ENCODE data around the gene TUBGCP6.

The TUBGCP6 gene

GRCh38 chr22:50262973-50263617 lies 18.3 kb upstream of the TUBGCP6 start:
- no peak for DNase-seq (ENCODE audit: low read depth, low spot score)

- no peak for DNase-seq (ENCODE audit: low read depth, low spot score)
These were observed 17.7 kb upstream of the TUBGCP6 start for GRCh38 chr22:50262460-50262911.

- no peak for DNase-seq (ENCODE audit: low read depth, low spot score)
These were observed 17.0 kb upstream of the TUBGCP6 start, which contains the start of gene MAPK12 for GRCh38 chr22:50261615-50262459. Gene MAPK12 (minus strand): TSS chr22:50261683. CDS start chr22:50261509, 174 bp downstream.

GRCh38 chr22:50260801-50261614 lies 16.2 kb upstream of the TUBGCP6 start:
- no peak for DNase-seq (ENCODE audit: low read depth, low spot score)

GRCh38 chr22:50260434-50260800 lies 15.6 kb upstream of the TUBGCP6 start:
- DNase-seq (ENCODE audit: low read depth, low spot score): no peak

- DNase-seq (ENCODE audit: low read depth, low spot score): no peak
These were observed 14.5 kb upstream of the TUBGCP6 start for GRCh38 chr22:50259302-50259701.

- DNase-seq (ENCODE audit: low read depth, low spot score): no peak
These were observed 13.8 kb upstream of the TUBGCP6 start for GRCh38 chr22:50258361-50259292.

- no peak for DNase-seq (ENCODE audit: low read depth, low spot score)
These were observed 12.9 kb upstream of the TUBGCP6 start for GRCh38 chr22:50257451-50258360.

GRCh38 chr22:50257041-50257440 lies 12.2 kb upstream of the TUBGCP6 start:
- no peak for DNase-seq (ENCODE audit: low read depth, low spot score)

GRCh38 chr22:50256258-50256862 lies 11.5 kb upstream of the TUBGCP6 start:
- DNase-seq (ENCODE audit: low read depth, low spot score): no peak

GRCh38 chr22:50255607-50256006 lies 10.8 kb upstream of the TUBGCP6 start:
- no peak for DNase-seq (ENCODE audit: low read depth, low spot score)

GRCh38 chr22:50255099-50255498 lies 10.3 kb upstream of the TUBGCP6 start:
- DNase-seq (ENCODE audit: low read depth, low spot score): no peak

GRCh38 chr22:50253941-50254340 lies 9.1 kb upstream of the TUBGCP6 start:
- DNase-seq (ENCODE audit: low read depth, low spot score): no peak

- no peak for DNase-seq (ENCODE audit: low read depth, low spot score)
These were observed 8.5 kb upstream of the TUBGCP6 start for GRCh38 chr22:50253046-50253915.

- peak; percentile 44 for DNase-seq (ENCODE audit: low read depth, low spot score)
These were observed 7.5 kb upstream of the TUBGCP6 start for GRCh38 chr22:50252082-50253045.

- no peak for DNase-seq (ENCODE audit: low read depth, low spot score)
These were observed 6.8 kb upstream of the TUBGCP6 start for GRCh38 chr22:50251477-50252081.
